ENCODE results near the gene KIF9.
"Not testable (repeated sequence)": the region's sequence is repeated elsewhere in the genome, so short reads cannot be mapped to it uniquely, and the experiment has no call there.

The KIF9 gene

DNA sequence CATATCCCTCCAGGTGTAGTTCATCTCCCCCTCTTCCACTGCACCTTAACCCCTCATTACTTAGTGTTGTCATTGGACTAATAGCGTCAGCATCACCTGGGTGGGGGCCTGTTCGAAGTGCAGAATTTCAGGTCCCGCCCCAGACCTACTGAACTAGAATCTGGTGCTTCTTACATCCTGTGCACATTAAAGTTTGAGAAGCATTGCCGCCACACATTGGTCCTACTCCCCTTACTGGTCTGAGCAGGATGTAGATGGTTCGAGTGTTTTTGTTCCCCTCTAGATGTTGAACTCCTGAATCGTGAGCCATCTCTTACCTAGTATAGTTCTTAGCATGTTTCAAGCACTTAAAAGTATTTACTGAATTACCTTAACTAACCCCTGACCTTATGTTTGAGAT lies 13.4 kb upstream of the KIF9 start:
- TF ChIP-seq, protein P1, sequence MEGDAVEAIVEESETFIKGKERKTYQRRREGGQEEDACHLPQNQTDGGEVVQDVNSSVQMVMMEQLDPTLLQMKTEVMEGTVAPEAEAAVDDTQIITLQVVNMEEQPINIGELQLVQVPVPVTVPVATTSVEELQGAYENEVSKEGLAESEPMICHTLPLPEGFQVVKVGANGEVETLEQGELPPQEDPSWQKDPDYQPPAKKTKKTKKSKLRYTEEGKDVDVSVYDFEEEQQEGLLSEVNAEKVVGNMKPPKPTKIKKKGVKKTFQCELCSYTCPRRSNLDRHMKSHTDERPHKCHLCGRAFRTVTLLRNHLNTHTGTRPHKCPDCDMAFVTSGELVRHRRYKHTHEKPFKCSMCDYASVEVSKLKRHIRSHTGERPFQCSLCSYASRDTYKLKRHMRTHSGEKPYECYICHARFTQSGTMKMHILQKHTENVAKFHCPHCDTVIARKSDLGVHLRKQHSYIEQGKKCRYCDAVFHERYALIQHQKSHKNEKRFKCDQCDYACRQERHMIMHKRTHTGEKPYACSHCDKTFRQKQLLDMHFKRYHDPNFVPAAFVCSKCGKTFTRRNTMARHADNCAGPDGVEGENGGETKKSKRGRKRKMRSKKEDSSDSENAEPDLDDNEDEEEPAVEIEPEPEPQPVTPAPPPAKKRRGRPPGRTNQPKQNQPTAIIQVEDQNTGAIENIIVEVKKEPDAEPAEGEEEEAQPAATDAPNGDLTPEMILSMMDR (IDR thresholded peaks at IDR 0.05; ENCODE audit: insufficient read depth, low read length, poor library complexity, severe bottlenecking) = no peak
- DNase-seq (ENCODE audit: extremely low read depth, insufficient read length) = no peak
- Histone ChIP-seq H3K27me3 (replicated peaks; ENCODE audit: control insufficient read depth, insufficient read depth, low read length) (no peaks in the 10 kb centered on the region), H3K4me3 (replicated peaks; ENCODE audit: low read depth, low read length) (no peak overlapping the region), H3K36me3 (ENCODE audit: control insufficient read depth, insufficient read depth, low read length) (no peaks in the 10 kb centered on the region; the same call in 1 of the 2 replicates)

DNA sequence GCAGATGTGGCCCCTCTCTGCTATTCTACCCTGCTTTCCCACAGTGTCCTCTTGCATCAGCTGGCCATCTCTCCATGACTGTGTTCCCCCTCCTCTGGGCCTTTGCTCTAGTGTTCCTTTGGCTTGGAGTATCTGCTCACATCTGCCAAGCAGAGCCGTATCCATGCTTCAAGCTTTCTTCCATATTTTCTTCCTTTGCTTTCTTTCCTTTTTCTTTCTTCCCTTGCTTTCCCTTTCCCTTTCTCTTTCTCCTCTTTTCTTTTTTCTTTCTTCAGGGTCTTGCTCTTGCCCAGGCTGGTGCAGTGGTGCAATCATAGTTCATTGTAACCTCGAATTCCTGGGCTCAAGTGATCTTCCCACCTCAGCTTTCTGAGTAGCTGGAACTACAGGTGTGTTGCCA lies 12.7 kb upstream of the KIF9 start:
- TF ChIP-seq, protein P1 (IDR thresholded peaks at IDR 0.05; ENCODE audit: insufficient read depth, low read length, poor library complexity, severe bottlenecking) = no peak
- no peak overlapping the region for H3K4me3 ChIP-seq (replicated peaks; ENCODE audit: low read depth, low read length)

DNA sequence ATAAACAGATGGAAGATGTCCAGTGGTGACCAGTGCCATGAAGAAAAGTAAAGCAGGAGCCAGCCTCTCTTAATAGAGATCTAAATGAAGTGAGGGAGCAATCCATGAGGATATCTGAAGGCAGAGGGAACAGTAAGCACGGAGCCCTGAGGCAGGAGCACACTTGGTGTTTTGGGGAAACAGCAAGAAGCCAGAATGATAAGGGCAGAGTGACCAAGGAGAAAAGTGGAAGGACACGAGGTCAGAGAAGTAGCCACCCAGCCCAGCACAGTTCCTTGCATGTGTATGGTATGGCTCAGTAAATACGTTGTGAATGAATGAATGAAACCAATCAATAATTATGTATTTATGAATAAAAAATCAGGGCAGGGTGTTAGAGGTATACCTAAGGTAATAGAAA lies 11.8 kb upstream of the KIF9 start:
- TF ChIP-seq, protein P1 (IDR thresholded peaks at IDR 0.05; ENCODE audit: insufficient read depth, low read length, poor library complexity, severe bottlenecking) = no peak
- Histone ChIP-seq H3K27me3 (replicated peaks; ENCODE audit: control insufficient read depth, insufficient read depth, low read length) (no peaks in the 10 kb centered on the region), H3K36me3 (ENCODE audit: control insufficient read depth, insufficient read depth, low read length) (no peaks in the 10 kb centered on the region; the same call in 1 of the 2 replicates), H3K4me3 (replicated peaks; ENCODE audit: low read depth, low read length) (no peak overlapping the region)
- DNase-seq (ENCODE audit: extremely low read depth, insufficient read length) = no peak

More for the DNA sequence above, 12.7 kb upstream of the KIF9 start:
- H3K27me3 ChIP-seq (replicated peaks; ENCODE audit: control insufficient read depth, insufficient read depth, low read length) = no peaks in the 10 kb centered on the region
- no peaks in the 10 kb centered on the region; the same call in 1 of the 2 replicates for H3K36me3 ChIP-seq (ENCODE audit: control insufficient read depth, insufficient read depth, low read length)
- no peak for DNase-seq (ENCODE audit: extremely low read depth, insufficient read length)

DNA sequence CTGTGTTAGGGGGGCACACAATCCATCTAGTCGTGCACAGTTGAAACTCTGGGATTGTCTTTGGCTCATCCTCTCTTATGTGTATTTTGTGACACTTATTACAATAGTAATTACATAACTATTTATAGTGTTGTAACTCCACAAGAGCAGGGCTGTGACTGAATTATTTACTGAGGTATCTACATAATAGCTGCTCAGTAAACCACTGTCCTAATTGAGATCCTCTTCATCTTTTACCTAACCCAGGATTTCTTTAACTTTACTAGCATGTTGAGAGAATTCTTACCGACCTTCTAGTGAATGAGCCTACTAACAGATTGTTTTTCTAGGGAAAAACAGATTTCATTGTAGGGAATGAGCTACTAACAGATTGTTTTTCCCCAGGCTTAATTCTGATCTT lies 11.2 kb upstream of the KIF9 start:
- TF ChIP-seq, protein P1 (IDR thresholded peaks at IDR 0.05; ENCODE audit: insufficient read depth, low read length, poor library complexity, severe bottlenecking) = no peak
- no peaks in the 10 kb centered on the region; the same call in none of the 2 replicates for H3K36me3 ChIP-seq (ENCODE audit: control insufficient read depth, insufficient read depth, low read length)
- H3K4me3 ChIP-seq (replicated peaks; ENCODE audit: low read depth, low read length) = no peak overlapping the region
- DNase-seq (ENCODE audit: extremely low read depth, insufficient read length) = no peak
- H3K27me3 ChIP-seq (replicated peaks; ENCODE audit: control insufficient read depth, insufficient read depth, low read length) = no peaks in the 10 kb centered on the region

DNA sequence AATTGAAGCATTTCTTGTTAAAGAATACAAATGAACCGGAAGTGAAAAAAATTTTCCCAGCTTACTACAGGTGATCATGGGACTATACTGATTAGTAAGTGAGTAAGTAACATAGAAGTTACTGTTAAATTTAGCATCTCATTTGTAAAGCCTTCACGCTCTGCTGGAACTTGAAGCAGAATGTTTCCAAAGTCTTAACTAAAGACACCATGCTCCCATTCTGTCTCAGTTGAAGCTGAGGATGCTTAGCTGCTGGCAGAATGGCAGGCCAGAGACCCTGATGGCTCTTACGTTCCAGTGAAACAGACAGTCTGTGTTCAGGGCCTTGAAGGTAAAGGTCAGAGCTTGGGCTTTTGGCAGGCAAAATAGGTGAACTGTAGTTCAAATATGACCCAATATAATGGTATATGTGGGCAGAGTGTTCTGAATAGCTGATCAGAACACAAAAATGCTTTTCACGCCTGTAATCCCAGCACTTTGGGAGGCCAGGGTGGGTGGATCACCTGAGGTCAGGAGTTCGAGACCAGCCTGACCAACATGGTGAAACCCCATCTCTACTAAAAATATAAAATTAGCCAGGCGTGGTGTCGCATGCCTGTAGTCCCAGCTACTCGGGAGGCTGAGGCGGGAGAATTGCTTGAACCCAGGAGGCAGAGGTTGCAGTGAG lies 9.3 kb upstream of the KIF9 start:
- H3K36me3 ChIP-seq (ENCODE audit: control insufficient read depth, insufficient read depth, low read length); H3K27me3 ChIP-seq (replicated peaks; ENCODE audit: control insufficient read depth, insufficient read depth, low read length): not testable (repeated sequence)
- peak; percentile 52 for DNase-seq (ENCODE audit: extremely low read depth, insufficient read length)
- H3K4me3 ChIP-seq (replicated peaks; ENCODE audit: low read depth, low read length) = peak overlapping the region; percentile 17

DNA sequence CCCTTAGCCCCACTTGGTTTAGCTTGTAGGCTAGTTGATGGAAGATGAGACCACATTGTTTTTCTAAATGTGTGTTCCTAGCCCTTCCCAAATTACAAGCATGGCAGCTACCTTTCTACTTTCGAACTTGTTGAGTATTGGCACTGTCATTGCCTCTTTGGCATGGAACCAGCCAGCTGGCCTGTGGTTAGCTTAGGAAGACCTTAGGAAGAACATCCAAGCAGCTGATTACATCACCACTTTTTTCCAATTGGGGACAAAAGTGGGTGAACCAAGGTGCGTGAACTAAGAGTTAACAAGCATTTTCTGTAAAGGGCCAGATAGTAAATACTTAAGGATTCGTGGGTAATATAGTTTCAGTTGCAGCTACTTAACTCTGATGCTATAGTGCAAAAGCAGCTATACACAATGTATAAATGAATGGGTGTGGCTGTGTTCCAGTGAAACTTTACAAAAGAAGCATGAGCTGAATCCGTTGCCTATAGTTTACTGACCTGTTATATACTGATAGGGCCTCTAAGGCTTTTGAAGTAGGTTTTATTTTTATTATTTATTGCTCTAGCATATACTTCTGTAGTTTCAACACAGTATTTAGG lies 8.7 kb upstream of the KIF9 start:
- DNase-seq (ENCODE audit: extremely low read depth, insufficient read length) = no peak
- Histone ChIP-seq H3K4me3 (replicated peaks; ENCODE audit: low read depth, low read length) (no peak overlapping the region), H3K36me3 (ENCODE audit: control insufficient read depth, insufficient read depth, low read length) (peaks cover 3% of the 10 kb centered on the region), H3K27me3 (replicated peaks; ENCODE audit: control insufficient read depth, insufficient read depth, low read length) (no peaks in the 10 kb centered on the region)
- TF ChIP-seq, protein P1 (IDR thresholded peaks at IDR 0.05; ENCODE audit: insufficient read depth, low read length, poor library complexity, severe bottlenecking) = no peak
